ENCODE measurements around the gene HGF. TPM values are rescaled to one million over a fixed set of nuclear protein-coding genes. Genes with fewer than 3 reads are reported as not detected.

HGF gene
- total and polyA plus RNA-seq, 2 of the 8 experiments (the other 6 are each of a cell fraction or from before 2014, with no cell fraction given) = 0.05 to 0.60 TPM

DNA sequence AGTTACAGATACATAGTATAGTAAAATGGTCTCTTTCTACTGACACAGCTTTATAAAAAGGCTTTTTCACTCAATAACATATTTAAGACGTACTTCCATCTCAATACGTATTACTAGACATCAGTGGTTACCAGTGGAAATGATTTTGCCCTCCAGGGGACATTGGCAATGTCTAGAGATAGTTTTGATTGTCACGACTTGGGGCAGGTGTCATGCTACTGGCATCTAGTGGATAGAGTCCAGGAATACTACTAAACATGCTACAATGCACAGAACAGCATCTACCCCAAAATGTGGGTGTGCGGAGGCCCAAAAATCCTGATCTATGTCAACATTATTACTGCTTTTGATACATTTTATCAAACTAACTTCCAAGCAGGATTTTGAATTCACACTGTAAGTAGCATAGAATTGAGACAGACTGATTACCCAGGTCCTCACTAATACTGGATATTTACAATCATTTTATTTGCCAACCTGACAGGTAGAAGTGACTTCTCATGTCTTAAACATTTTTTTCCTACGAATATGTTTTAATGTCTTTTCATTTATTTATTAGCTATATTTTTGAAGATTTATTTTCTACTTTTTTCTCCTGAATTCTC, 53.8 kb downstream of the HGF start:
- H3K79me1 ChIP-seq (ENCODE audit: low read depth, low read length) = no peaks in the 10 kb centered on the region
- H2BK12ac ChIP-seq (ENCODE audit: low read depth, low read length) = no peak overlapping the region
- DNase-seq (ENCODE audit: low read depth in 1 of 2, low spot score in 2 of 2) = no peak
- no peak overlapping the region for H2BK120ac ChIP-seq (replicated peaks; ENCODE audit: low read depth, low read length)
- H3K23ac ChIP-seq (ENCODE audit: insufficient read length) = no peak overlapping the region
- FAIRE-seq = no peak
- H3K9ac ChIP-seq (replicated peaks in 1 of 4; ENCODE audit: extremely low read depth in 1 of 4, low read depth in 3 of 4, low read length in 3 of 4) = no peak overlapping the region
- POLR2A ChIA-PET (ENCODE audit: partially characterized antibody) = interaction anchor here (0.7 kb wide), 1 partner anchor 48 kb away, joined by 3 read pairs; no protein-coding TSS in a partner anchor
- H2BK5ac ChIP-seq (ENCODE audit: low read depth, low read length) = no peak overlapping the region
- no peaks in the 10 kb centered on the region for H3K27me3 ChIP-seq (replicated peaks in 1 of 4; ENCODE audit: control insufficient read depth in 3 of 4, extremely low read depth in 1 of 4, insufficient read depth in 3 of 4, low read length in 3 of 4)
- no peaks in the 10 kb centered on the region for H3K9me3 ChIP-seq (ENCODE audit: insufficient read depth in 2 of 2, low read depth in 1 of 2, low read length in 1 of 2)
- TF ChIP-seq, protein P1, sequence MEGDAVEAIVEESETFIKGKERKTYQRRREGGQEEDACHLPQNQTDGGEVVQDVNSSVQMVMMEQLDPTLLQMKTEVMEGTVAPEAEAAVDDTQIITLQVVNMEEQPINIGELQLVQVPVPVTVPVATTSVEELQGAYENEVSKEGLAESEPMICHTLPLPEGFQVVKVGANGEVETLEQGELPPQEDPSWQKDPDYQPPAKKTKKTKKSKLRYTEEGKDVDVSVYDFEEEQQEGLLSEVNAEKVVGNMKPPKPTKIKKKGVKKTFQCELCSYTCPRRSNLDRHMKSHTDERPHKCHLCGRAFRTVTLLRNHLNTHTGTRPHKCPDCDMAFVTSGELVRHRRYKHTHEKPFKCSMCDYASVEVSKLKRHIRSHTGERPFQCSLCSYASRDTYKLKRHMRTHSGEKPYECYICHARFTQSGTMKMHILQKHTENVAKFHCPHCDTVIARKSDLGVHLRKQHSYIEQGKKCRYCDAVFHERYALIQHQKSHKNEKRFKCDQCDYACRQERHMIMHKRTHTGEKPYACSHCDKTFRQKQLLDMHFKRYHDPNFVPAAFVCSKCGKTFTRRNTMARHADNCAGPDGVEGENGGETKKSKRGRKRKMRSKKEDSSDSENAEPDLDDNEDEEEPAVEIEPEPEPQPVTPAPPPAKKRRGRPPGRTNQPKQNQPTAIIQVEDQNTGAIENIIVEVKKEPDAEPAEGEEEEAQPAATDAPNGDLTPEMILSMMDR (IDR thresholded peaks at IDR 0.05; ENCODE audit: control extremely low read depth in 1 of 3, insufficient read depth in 1 of 3, low read depth in 1 of 3, low read length in 3 of 3) = peak in 2 of 3 experiments; percentile 36 to 57; a peak in 3 of 4 replicates
- TF ChIP-seq RAD21 (IDR thresholded peaks at IDR 0.05 in 1 of 2, conservative IDR thresholded peaks at IDR 0.05 in 1 of 2; ENCODE audit: low read depth in 2 of 2, low read length in 2 of 2) (peak; percentile 74 to 78), POLR2A (IDR thresholded peaks at IDR 0.05; ENCODE audit: control extremely low read depth in 1 of 2, low read depth in 2 of 2, low read length in 2 of 2) (no peak), ZNF274 (IDR thresholded peaks at IDR 0.05; ENCODE audit: borderline replicate concordance, extremely low read depth, low read length) (no peak)
- no peak overlapping the region for H3K27ac ChIP-seq (ENCODE audit: low read depth, low read length)
- H3K4me3 ChIP-seq (ENCODE audit: extremely low read depth in 1 of 4, insufficient read depth in 2 of 4, low read depth in 3 of 4, low read length in 4 of 4) = no peak overlapping the region
- H2AFZ ChIP-seq (ENCODE audit: low read length) = no peak overlapping the region
- no peaks in the 10 kb centered on the region for H3K23me2 ChIP-seq (ENCODE audit: low read depth, low read length)
- H2BK20ac ChIP-seq (ENCODE audit: low read length) = no peak overlapping the region
- no peak overlapping the region for H3K18ac ChIP-seq (ENCODE audit: extremely low read depth, low read length)
- no peak overlapping the region for H3K4me2 ChIP-seq (ENCODE audit: insufficient read depth in 1 of 2, low read depth in 2 of 2, low read length in 2 of 2)
- no peaks in the 10 kb centered on the region for H4K20me1 ChIP-seq (replicated peaks in 1 of 2; ENCODE audit: control insufficient read depth in 1 of 2, insufficient read depth in 2 of 2, low read length in 2 of 2)
- no peak overlapping the region for H3K14ac ChIP-seq (ENCODE audit: insufficient read length)
- no peak overlapping the region for H2AK5ac ChIP-seq (ENCODE audit: low read depth, low read length)
- H3K79me2 ChIP-seq (ENCODE audit: control insufficient read depth in 1 of 2, insufficient read depth in 2 of 2, low read length in 2 of 2) = no peaks in the 10 kb centered on the region
- no peaks in the 10 kb centered on the region for H3K36me3 ChIP-seq (ENCODE audit: control insufficient read depth in 2 of 4, insufficient read depth in 4 of 4, low read length in 3 of 4)
- no peak overlapping the region for H2BK15ac ChIP-seq (ENCODE audit: low read length)
- CTCF ChIA-PET (ENCODE audit: partially characterized antibody) = interaction anchor here (0.7 to 3.1 kb wide), 8 partner anchors 9 to 233 kb away, joined by 3 to 27 read pairs (median 4); partner anchors contain the start of gene HGF
- no peaks in the 10 kb centered on the region for H3K4me1 ChIP-seq (replicated peaks in 1 of 4; ENCODE audit: control insufficient read depth in 3 of 4, insufficient read depth in 4 of 4, low read length in 3 of 4)
- H4K8ac ChIP-seq (ENCODE audit: extremely low read depth, insufficient read depth, low read length) = no peak overlapping the region
- H3K4ac ChIP-seq (replicated peaks; ENCODE audit: insufficient read length, low read depth, low read length) = no peak overlapping the region
- no peak overlapping the region for H3K56ac ChIP-seq (replicated peaks; ENCODE audit: insufficient read length, low read depth, low read length)
- no peak overlapping the region for H4K5ac ChIP-seq (ENCODE audit: insufficient read length, low read depth, low read length)
- 87% methylated on average over 5 of the region's 5 CpGs; no CpG with 5 or more reads in 1 of the 2 experiments for WGBS, 2 experiments (ENCODE audit: extremely low coverage in 1 of 2, insufficient coverage in 1 of 2, insufficient read length in 1 of 2, insufficient replicate concordance in 2 of 2, low coverage in 1 of 2, low lambda C conversion rate in 2 of 2, missing lambda C conversion rate in 1 of 2)
- no peak overlapping the region for H4K91ac ChIP-seq (replicated peaks; ENCODE audit: insufficient read length, low read length)
